NCI-H460 (cell line): ENCODE data around the gene SUV39H2. TPM values are rescaled to one million over a fixed set of nuclear protein-coding genes. Genes with fewer than 3 reads are reported as not detected.
"Not testable (repeated sequence)": the region's sequence is repeated elsewhere in the genome, so short reads cannot be mapped to it uniquely, and the experiment has no call there.

Experiments used
- DNase-seq: peaks from one replicate; pipeline ENCODE4 v3.0.0-alpha.2; 2016; ENCODE audit warnings: low read depth; ENCODE audit errors: extremely low read depth
- total RNA-seq: library from RNA; depleted of rRNA; stranded (reverse); fragments of >200 nt; shearing (Covaris generic); gene quantifications from 2 replicates; pipeline ENCODE4 v1.2.3, GENCODE V29; 2014

The SUV39H2 gene
- total RNA-seq, 1 experiment from 2014 or later: 16.3 TPM

- DNase-seq: no peak
Measured at GRCh38 chr10:14873090-14873760, 5.4 kb upstream of the SUV39H2 start.

- no peak for DNase-seq
Measured at GRCh38 chr10:14875941-14876340, 2.7 kb upstream of the SUV39H2 start.

- DNase-seq: no peak
Measured at GRCh38 chr10:14876764-14877163, 1.9 kb upstream of the SUV39H2 start.

GRCh38 chr10:14879124-14879927 is 660 bp downstream of the SUV39H2 start:
- no peak for DNase-seq

- no peak for DNase-seq
Measured at GRCh38 chr10:14879928-14880193, 1.2 kb downstream of the SUV39H2 start.

GRCh38 chr10:14880229-14880628 is 1.6 kb downstream of the SUV39H2 start:
- DNase-seq: no peak

- DNase-seq: no peak
Measured at GRCh38 chr10:14884082-14884481, 5.4 kb downstream of the SUV39H2 start.

- no peak for DNase-seq
Measured at GRCh38 chr10:14889318-14889717, 10.7 kb downstream of the SUV39H2 start.

GRCh38 chr10:14891151-14891550 is 12.5 kb downstream of the SUV39H2 start:
- no peak for DNase-seq

GRCh38 chr10:14904316-14904732 is 25.7 kb downstream of the SUV39H2 start:
- no peak for DNase-seq

- DNase-seq: no peak
Measured at GRCh38 chr10:14904864-14905263, 26.2 kb downstream of the SUV39H2 start.

GRCh38 chr10:14905890-14906289 is 27.2 kb downstream of the SUV39H2 start:
- no peak for DNase-seq

- no peak for DNase-seq
Measured at GRCh38 chr10:14906765-14907164, 28.1 kb downstream of the SUV39H2 start.

GRCh38 chr10:14907591-14907990 is 28.9 kb downstream of the SUV39H2 start:
- DNase-seq: not testable (repeated sequence)

GRCh38 chr10:14909101-14909500 is 30.4 kb downstream of the SUV39H2 start:
- DNase-seq: no peak

GRCh38 chr10:14910953-14911352 is 32.3 kb downstream of the SUV39H2 start:
- DNase-seq: no peak

GRCh38 chr10:14911801-14912200 is 33.1 kb downstream of the SUV39H2 start:
- no peak for DNase-seq

- no peak for DNase-seq
Measured at GRCh38 chr10:14916600-14916999, 37.9 kb downstream of the SUV39H2 start.

- no peak for DNase-seq
Measured at GRCh38 chr10:14917827-14918226, 39.2 kb downstream of the SUV39H2 start.

GRCh38 chr10:14918964-14919363 is 40.3 kb downstream of the SUV39H2 start:
- no peak for DNase-seq

GRCh38 chr10:14924013-14924412 is 45.3 kb downstream of the SUV39H2 start:
- DNase-seq: no peak

GRCh38 chr10:14925268-14925667 is 46.6 kb downstream of the SUV39H2 start:
- no peak for DNase-seq
